ENCODE data around the gene KLK15. TPM values are rescaled to one million over a fixed set of nuclear protein-coding genes. Genes with fewer than 3 reads are reported as not detected.

Gene KLK15
- total and polyA plus RNA-seq, 10 of the 15 experiments (the other 5 are each of a cell fraction or from before 2014, with no cell fraction given), result 0.04 to 0.08 TPM; not detected in 8

- CTCF ChIA-PET, result interaction anchor here (0.9 to 1.3 kb wide), 4 partner anchors 9 to 92 kb away, joined by 3 to 4 read pairs (median 3); no protein-coding TSS in a partner anchor
- H3K4me3 ChIP-seq, result no peak overlapping the region
- SMC1A ChIA-PET (ENCODE audit: uncharacterized antibody, unreplicated experiment), result no interaction called here
- H3K4me1 ChIP-seq (ENCODE audit: control insufficient read depth, insufficient read depth, low read length), result peaks cover 2% of the 10 kb centered on the region; the same call in 1 of the 2 replicates
- no TSS peak for BruUV-seq (replicated peaks)
- no peaks in the 10 kb centered on the region for H3K9me3 ChIP-seq (replicated peaks; ENCODE audit: control insufficient read depth, insufficient read depth, low read length)
- intact Hi-C loops (cut with micrococcal nuclease; ENCODE audit: unreplicated experiment) (no loop called here), in situ Hi-C loops (cut with MboI) (no loop called here)
- 34% methylated on average over 17 of the region's 17 CpGs for WGBS (ENCODE audit: insufficient coverage, insufficient replicate concordance, low lambda C conversion rate, missing lambda C conversion rate)
- no peak overlapping the region for H3K9ac ChIP-seq (ENCODE audit: control insufficient read depth, insufficient read depth, low read length)
- TF ChIP-seq EGR1 (IDR thresholded peaks at IDR 0.05; ENCODE audit: borderline replicate concordance in 1 of 2, low read depth in 2 of 2, low read length in 2 of 2), result no peak
- no peak for TF ChIP-seq JUND (IDR thresholded peaks at IDR 0.05; ENCODE audit: low read depth, low read length)
- no peak for TF ChIP-seq STAT1 (conservative IDR thresholded peaks at IDR 0.05)
- TF ChIP-seq ZNF384 (IDR thresholded peaks at IDR 0.05; ENCODE audit: borderline replicate concordance, low read depth, low read length), result no peak
- TF ChIP-seq TCF7 (IDR thresholded peaks at IDR 0.05; ENCODE audit: borderline replicate concordance), result no peak
- TF ChIP-seq EP300 (IDR thresholded peaks at IDR 0.05; ENCODE audit: borderline replicate concordance in 1 of 2, control insufficient read depth in 1 of 2, low read depth in 2 of 2, low read length in 2 of 2), result no peak
- TF ChIP-seq PML (IDR thresholded peaks at IDR 0.05; ENCODE audit: low read length), result no peak
- no peak for TF ChIP-seq CBFB (IDR thresholded peaks at IDR 0.05; ENCODE audit: low read depth)
- TF ChIP-seq ZNF24 (IDR thresholded peaks at IDR 0.05), result no peak
- TF ChIP-seq SKIL (IDR thresholded peaks at IDR 0.05; ENCODE audit: low read depth, poor library complexity, severe bottlenecking), result no peak
- no peak for TF ChIP-seq ATF3 (IDR thresholded peaks at IDR 0.05; ENCODE audit: borderline replicate concordance, extremely low read depth, low read depth, low read length)
- no peak for TF ChIP-seq RB1 (IDR thresholded peaks at IDR 0.05; ENCODE audit: borderline replicate concordance)
- no peak for TF ChIP-seq TAF1 (IDR thresholded peaks at IDR 0.05; ENCODE audit: borderline replicate concordance, low read depth, low read length)
- no peak for TF ChIP-seq NR2C1 (IDR thresholded peaks at IDR 0.05)
- TF ChIP-seq CREM (IDR thresholded peaks at IDR 0.05; ENCODE audit: low read depth), result no peak
- TF ChIP-seq ZZZ3 (IDR thresholded peaks at IDR 0.05; ENCODE audit: control insufficient read depth, insufficient read length, low read depth), result no peak
- TF ChIP-seq, protein P1, sequence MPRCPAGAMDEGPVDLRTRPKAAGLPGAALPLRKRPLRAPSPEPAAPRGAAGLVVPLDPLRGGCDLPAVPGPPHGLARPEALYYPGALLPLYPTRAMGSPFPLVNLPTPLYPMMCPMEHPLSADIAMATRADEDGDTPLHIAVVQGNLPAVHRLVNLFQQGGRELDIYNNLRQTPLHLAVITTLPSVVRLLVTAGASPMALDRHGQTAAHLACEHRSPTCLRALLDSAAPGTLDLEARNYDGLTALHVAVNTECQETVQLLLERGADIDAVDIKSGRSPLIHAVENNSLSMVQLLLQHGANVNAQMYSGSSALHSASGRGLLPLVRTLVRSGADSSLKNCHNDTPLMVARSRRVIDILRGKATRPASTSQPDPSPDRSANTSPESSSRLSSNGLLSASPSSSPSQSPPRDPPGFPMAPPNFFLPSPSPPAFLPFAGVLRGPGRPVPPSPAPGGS (IDR thresholded peaks at IDR 0.05; ENCODE audit: borderline replicate concordance, insufficient read depth, low read depth, low read length, poor library complexity, severe bottlenecking), result no peak
- no peak for TF ChIP-seq MTA2 (IDR thresholded peaks at IDR 0.05; ENCODE audit: low read depth)
- H2AFZ ChIP-seq (ENCODE audit: control insufficient read depth, low read depth, low read length), result no peak overlapping the region
- DNase-seq (ENCODE audit: low read depth, low spot score) (no peak), FAIRE-seq (no peak), ATAC-seq (no peak)
- H3K27ac ChIP-seq (ENCODE audit: control insufficient read depth, insufficient read depth), result no peak overlapping the region
- no peak overlapping the region for H3K4me2 ChIP-seq (ENCODE audit: control insufficient read depth, insufficient read depth)
- no peaks in the 10 kb centered on the region for H3K79me2 ChIP-seq (ENCODE audit: control insufficient read depth, insufficient read depth, low read length)
- H3K27me3 ChIP-seq (replicated peaks in 1 of 2; ENCODE audit: control insufficient read depth in 2 of 2, insufficient read depth in 2 of 2, low read length in 1 of 2), result no peaks in the 10 kb centered on the region
- no peaks in the 10 kb centered on the region for H3K36me3 ChIP-seq (ENCODE audit: control insufficient read depth in 2 of 2, insufficient read depth in 2 of 2, low read length in 1 of 2)
- RAD21 ChIA-PET (ENCODE audit: unreplicated experiment), result no interaction called here
- no peaks in the 10 kb centered on the region for H4K20me1 ChIP-seq (ENCODE audit: control insufficient read depth, insufficient read depth)
- POLR2A ChIA-PET, result no interaction called here
Measured at GRCh38 chr19:50830266-50831025, 2.9 kb downstream of the KLK15 start.
